Smooth muscle cell (in vitro differentiated cells): ENCODE measurements around the gene LRRTM3. TPM values are rescaled to one million over a fixed set of nuclear protein-coding genes. Genes with fewer than 3 reads are reported as not detected.

Experiments used
- DNase-seq: peaks from one replicate; lab custom pipeline; 2025; ENCODE audit not compliant: unreplicated experiment; lab: John Stamatoyannopoulos, UW
- H2AFZ ChIP-seq: fragments of 200-600 bp; sonication (generic); 2 replicates; pipeline ENCODE4 v1.6.0; 2016; ENCODE audit warnings: antibody characterized with exemption, low read depth, mild to moderate bottlenecking
- H3F3A ChIP-seq: fragments of 200-600 bp; sonication (generic); 2 replicates; pipeline ENCODE4 v1.6.0; 2017; ENCODE audit warnings: antibody characterized with exemption, low read depth
- H3K27ac ChIP-seq: fragments of 200-600 bp; sonication (generic); 2 replicates; pipeline ENCODE4 v1.5.1; 2016; ENCODE audit warnings: low read depth, mild to moderate bottlenecking
- H3K27me3 ChIP-seq: fragments of 200-600 bp; sonication (generic); 2 replicates; pipeline ENCODE4 v1.6.1; 2016; ENCODE audit warnings: low read depth, mild to moderate bottlenecking
- H3K36me3 ChIP-seq: fragments of 200-600 bp; sonication (generic); 2 replicates; pipeline ENCODE4 v1.5.1; 2016; ENCODE audit warnings: low read depth
- H3K4me1 ChIP-seq: fragments of 200-600 bp; sonication (generic); 2 replicates; pipeline ENCODE4 v1.5.1; 2016; ENCODE audit warnings: low read depth
- H3K4me2 ChIP-seq: fragments of 200-600 bp; sonication (generic); 2 replicates; pipeline ENCODE4 v1.6.0; 2016; ENCODE audit warnings: mild to moderate bottlenecking
- H3K4me3 ChIP-seq: fragments of 200-600 bp; sonication (generic); 2 replicates; pipeline ENCODE4 v1.5.1; 2016; ENCODE audit warnings: mild to moderate bottlenecking
- H3K79me2 ChIP-seq: fragments of 200-600 bp; sonication (generic); 2 replicates; pipeline ENCODE4 v1.6.0; 2016; ENCODE audit warnings: low read depth, mild to moderate bottlenecking
- H3K9ac ChIP-seq: fragments of 200-600 bp; sonication (generic); 2 replicates; pipeline ENCODE4 v1.6.0; 2016; ENCODE audit warnings: low read depth
- H3K9me3 ChIP-seq: fragments of 200-600 bp; sonication (generic); replicated peaks from 2 replicates; pipeline ENCODE4 v1.5.1; 2016; ENCODE audit warnings: low read depth
- H4K20me1 ChIP-seq: fragments of 200-600 bp; sonication (generic); 2 replicates; pipeline ENCODE4 v1.6.0; 2016; ENCODE audit warnings: low read depth
- WGBS: methylation state at CpG from one replicate; pipeline ENCODE4 v1.1.7; 2016; ENCODE audit warnings: low lambda C conversion rate; 5-methylcytosine and 5-hydroxymethylcytosine counted together
- polyA plus RNA-seq: library from polyadenylated mRNA; unstranded; fragments of >200 nt; fragmentation: Nextera tagmentation; extraction: Ambion mirVana; gene quantifications from 2 replicates; pipeline ENCODE4 v1.2.1, GENCODE V29; 2016
- total RNA-seq: library from RNA; depleted of rRNA; stranded (reverse); fragments of >200 nt; gene quantifications from 2 replicates; pipeline ENCODE4 v1.2.3, GENCODE V29; 2014
- TF ChIP-seq, protein P1 (sequence below): fragments of 200-600 bp; sonication (generic); IDR thresholded peaks from 2 replicates; pipeline ENCODE4 v1.5.1; 2017; ENCODE audit warnings: borderline replicate concordance, mild to moderate bottlenecking, antibody characterized with exemption; ENCODE audit not compliant: insufficient read depth, poor library complexity, severe bottlenecking

LRRTM3 gene
- total and polyA plus RNA-seq, 2 experiments from 2014 or later = not detected

DNA sequence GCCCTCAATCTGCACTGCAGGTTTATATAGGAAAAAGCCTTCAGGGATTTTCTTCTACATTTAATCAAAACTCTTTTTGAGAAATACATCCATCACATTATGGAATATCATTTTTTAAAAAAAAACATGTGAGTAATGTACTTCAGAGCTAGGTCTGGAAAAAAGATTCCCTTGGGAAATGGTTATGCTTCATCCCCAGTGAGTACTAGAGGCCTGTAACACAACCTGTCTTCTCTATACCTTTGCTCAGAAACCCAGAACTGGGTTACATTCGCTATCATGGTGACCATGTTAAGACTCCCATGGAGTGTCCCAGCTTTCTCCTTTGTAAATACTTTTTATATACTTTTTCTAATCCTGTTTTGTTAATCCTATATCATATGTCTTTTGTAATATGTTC is 186.9 kb downstream of the LRRTM3 start:
- WGBS = 94% methylated on average over 1 of the region's 1 CpG
- Histone ChIP-seq H3K9me3 (no peaks in the 10 kb centered on the region), H4K20me1 (no peaks in the 10 kb centered on the region), H3K9ac (no peak overlapping the region), H3K27ac (no peak overlapping the region), H3K4me3 (no peak overlapping the region), H2AFZ (no peak overlapping the region), H3K27me3 (no peaks in the 10 kb centered on the region), H3K36me3 (no peaks in the 10 kb centered on the region), H3K79me2 (no peaks in the 10 kb centered on the region), H3K4me1 (no peaks in the 10 kb centered on the region), H3F3A (no peaks in the 10 kb centered on the region), H3K4me2 (no peak overlapping the region)
- no peak for DNase-seq
- TF ChIP-seq, protein P1, sequence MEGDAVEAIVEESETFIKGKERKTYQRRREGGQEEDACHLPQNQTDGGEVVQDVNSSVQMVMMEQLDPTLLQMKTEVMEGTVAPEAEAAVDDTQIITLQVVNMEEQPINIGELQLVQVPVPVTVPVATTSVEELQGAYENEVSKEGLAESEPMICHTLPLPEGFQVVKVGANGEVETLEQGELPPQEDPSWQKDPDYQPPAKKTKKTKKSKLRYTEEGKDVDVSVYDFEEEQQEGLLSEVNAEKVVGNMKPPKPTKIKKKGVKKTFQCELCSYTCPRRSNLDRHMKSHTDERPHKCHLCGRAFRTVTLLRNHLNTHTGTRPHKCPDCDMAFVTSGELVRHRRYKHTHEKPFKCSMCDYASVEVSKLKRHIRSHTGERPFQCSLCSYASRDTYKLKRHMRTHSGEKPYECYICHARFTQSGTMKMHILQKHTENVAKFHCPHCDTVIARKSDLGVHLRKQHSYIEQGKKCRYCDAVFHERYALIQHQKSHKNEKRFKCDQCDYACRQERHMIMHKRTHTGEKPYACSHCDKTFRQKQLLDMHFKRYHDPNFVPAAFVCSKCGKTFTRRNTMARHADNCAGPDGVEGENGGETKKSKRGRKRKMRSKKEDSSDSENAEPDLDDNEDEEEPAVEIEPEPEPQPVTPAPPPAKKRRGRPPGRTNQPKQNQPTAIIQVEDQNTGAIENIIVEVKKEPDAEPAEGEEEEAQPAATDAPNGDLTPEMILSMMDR = no peak

DNA sequence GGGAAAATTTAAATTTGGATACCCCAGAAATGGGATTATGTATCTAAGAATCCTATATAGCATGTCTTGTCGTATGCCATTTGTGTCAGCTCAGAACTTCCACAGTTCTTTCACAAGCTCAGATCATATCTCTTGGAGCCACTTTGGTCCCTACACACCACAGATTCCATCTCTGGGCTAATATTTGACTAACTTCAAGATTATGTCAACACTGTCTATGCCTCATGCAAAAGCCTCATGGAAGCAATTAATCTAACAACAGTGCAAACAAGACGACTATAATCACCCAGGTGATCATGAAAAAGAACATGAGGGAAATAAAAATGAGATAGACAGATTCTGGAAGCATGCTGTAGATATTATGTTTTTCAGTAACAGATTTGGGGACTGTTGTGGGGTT is 189.1 kb downstream of the LRRTM3 start:
- no peak overlapping the region for H2AFZ ChIP-seq
- H3K36me3 ChIP-seq = no peaks in the 10 kb centered on the region
- TF ChIP-seq, protein P1 = no peak
- WGBS = 93% methylated on average over 2 of the region's 2 CpGs
- no peak overlapping the region for H3K9ac ChIP-seq
- no peak for DNase-seq
- H3K27me3 ChIP-seq = no peaks in the 10 kb centered on the region
- H3K79me2 ChIP-seq = no peaks in the 10 kb centered on the region
- no peaks in the 10 kb centered on the region for H4K20me1 ChIP-seq
- H3K4me2 ChIP-seq = no peak overlapping the region
- H3K4me1 ChIP-seq = no peaks in the 10 kb centered on the region
- no peak overlapping the region for H3K4me3 ChIP-seq
- H3K9me3 ChIP-seq = no peaks in the 10 kb centered on the region
- H3K27ac ChIP-seq = no peak overlapping the region
- H3F3A ChIP-seq = no peaks in the 10 kb centered on the region

DNA sequence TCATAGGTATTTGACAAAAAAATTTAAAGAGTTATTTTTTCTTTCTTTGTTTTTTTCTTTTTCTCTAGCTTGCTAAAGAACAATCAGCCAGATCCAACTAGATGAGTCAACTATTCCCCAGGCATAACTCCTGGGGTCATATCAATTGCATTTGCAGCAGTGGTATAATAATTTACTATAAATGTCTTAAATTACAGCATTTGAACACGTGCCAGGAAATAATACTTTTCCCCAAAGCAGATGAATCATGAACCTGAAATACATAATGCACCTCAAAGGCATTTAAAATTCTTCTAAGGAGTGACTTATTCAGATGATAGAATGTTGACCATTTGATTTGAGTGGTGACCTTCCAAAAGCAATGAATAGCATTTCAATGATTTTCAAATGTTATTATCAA is 190.1 kb downstream of the LRRTM3 start:
- TF ChIP-seq, protein P1 = no peak
- no peaks in the 10 kb centered on the region for H4K20me1 ChIP-seq
- 78% methylated on average over 1 of the region's 1 CpG for WGBS

DNA sequence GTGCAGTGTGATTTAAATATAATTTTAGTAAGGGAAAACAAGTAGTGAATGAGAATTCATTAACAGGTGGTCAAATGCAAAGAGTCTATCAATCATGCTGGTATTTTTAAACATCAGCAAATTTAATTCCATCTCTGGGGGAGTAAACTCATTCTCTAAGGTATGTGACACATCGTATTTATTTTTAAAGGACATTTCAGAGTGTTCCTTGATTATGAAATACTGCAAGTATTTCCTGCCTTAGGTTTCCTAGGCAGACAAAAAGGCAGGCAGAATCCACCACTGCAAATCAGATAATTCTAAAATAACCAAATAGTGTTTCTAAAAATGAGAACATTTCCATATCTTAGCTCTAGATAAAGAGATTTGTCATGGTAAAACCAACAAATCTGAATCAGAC is 193.8 kb downstream of the LRRTM3 start:
- H3K36me3 ChIP-seq = no peaks in the 10 kb centered on the region
- no peaks in the 10 kb centered on the region for H3K79me2 ChIP-seq
- H3K4me3 ChIP-seq = no peak overlapping the region
- TF ChIP-seq, protein P1 = no peak
- H2AFZ ChIP-seq = no peak overlapping the region
- DNase-seq = no peak
- no peak overlapping the region for H3K9ac ChIP-seq
- WGBS = 84% methylated on average over 1 of the region's 1 CpG
- H3F3A ChIP-seq = no peaks in the 10 kb centered on the region
- no peak overlapping the region for H3K4me2 ChIP-seq
- H4K20me1 ChIP-seq = no peaks in the 10 kb centered on the region
- H3K27ac ChIP-seq = no peak overlapping the region
- no peaks in the 10 kb centered on the region for H3K9me3 ChIP-seq
- no peaks in the 10 kb centered on the region for H3K27me3 ChIP-seq
- H3K4me1 ChIP-seq = no peaks in the 10 kb centered on the region

More for the DNA sequence above, 190.1 kb downstream of the LRRTM3 start:
- no peaks in the 10 kb centered on the region for H3F3A ChIP-seq
- H3K4me1 ChIP-seq = no peaks in the 10 kb centered on the region
- H3K9me3 ChIP-seq = no peaks in the 10 kb centered on the region
- H3K4me3 ChIP-seq = no peak overlapping the region
- no peak for DNase-seq
- no peaks in the 10 kb centered on the region for H3K36me3 ChIP-seq
- H3K27ac ChIP-seq = no peak overlapping the region
- H3K27me3 ChIP-seq = no peaks in the 10 kb centered on the region
- H2AFZ ChIP-seq = no peak overlapping the region
- H3K79me2 ChIP-seq = no peaks in the 10 kb centered on the region
- no peak overlapping the region for H3K4me2 ChIP-seq
- H3K9ac ChIP-seq = no peak overlapping the region
